ENCODE results near the gene KAT6B.
"Not testable (repeated sequence)": the region's sequence is repeated elsewhere in the genome, so short reads cannot be mapped to it uniquely, and the experiment has no call there.

GRCh38 chr10:74877054-74877453, 50.7 kb downstream of the KAT6B start:
- TF ChIP-seq CTCF, POLR2AphosphoS5, POLR2A, EP300 (IDR thresholded peaks at IDR 0.05): not testable (repeated sequence)

Data from sigmoid colon (tissue), 4 donors.